ENCODE results near the gene FSD1.
"Not testable (repeated sequence)": the region's sequence is repeated elsewhere in the genome, so short reads cannot be mapped to it uniquely, and the experiment has no call there.

The FSD1 gene

GRCh38 chr19:4284176-4284958 lies 20.0 kb upstream of the FSD1 start:
- no peak for TF ChIP-seq PPARA (CRISPR knock-in tag; IDR thresholded peaks at IDR 0.05; ENCODE audit: borderline replicate concordance)
- no peak for TF ChIP-seq ZFP30 (CRISPR knock-in tag; IDR thresholded peaks at IDR 0.05)
- no peak for TF ChIP-seq ZNF8 (CRISPR knock-in tag; IDR thresholded peaks at IDR 0.05)
- TF ChIP-seq POU6F1 (CRISPR knock-in tag; IDR thresholded peaks at IDR 0.05; ENCODE audit: borderline replicate concordance, low read depth): no peak
- TF ChIP-seq ZC3H10 (CRISPR knock-in tag; IDR thresholded peaks at IDR 0.05): no peak
- TF ChIP-seq CREB5 (CRISPR knock-in tag; IDR thresholded peaks at IDR 0.05; ENCODE audit: low read depth): no peak
- no peak for TF ChIP-seq CSDC2 (CRISPR knock-in tag; IDR thresholded peaks at IDR 0.05)
- TF ChIP-seq GLIS3 (CRISPR knock-in tag; IDR thresholded peaks at IDR 0.05): no peak
- peak; percentile 73; the same call in 2 of the 3 replicates for ATAC-seq

- TF ChIP-seq ARNTL (CRISPR knock-in tag; IDR thresholded peaks at IDR 0.05; ENCODE audit: borderline replicate concordance, low read depth) (no peak), ISL1 (CRISPR knock-in tag; IDR thresholded peaks at IDR 0.05) (no peak), ZFP30 (CRISPR knock-in tag; IDR thresholded peaks at IDR 0.05) (no peak), PPARA (CRISPR knock-in tag; IDR thresholded peaks at IDR 0.05; ENCODE audit: borderline replicate concordance) (no peak), ZC3H10 (CRISPR knock-in tag; IDR thresholded peaks at IDR 0.05) (no peak), BACH2 (CRISPR knock-in tag; IDR thresholded peaks at IDR 0.05; ENCODE audit: borderline replicate concordance) (no peak), TCF4 (CRISPR knock-in tag; IDR thresholded peaks at IDR 0.05; ENCODE audit: borderline replicate concordance) (no peak), OSR1 (CRISPR knock-in tag; IDR thresholded peaks at IDR 0.05) (no peak), CSRNP3 (CRISPR knock-in tag; IDR thresholded peaks at IDR 0.05) (no peak), TSHZ2 (CRISPR knock-in tag; IDR thresholded peaks at IDR 0.05) (no peak), ZNF70 (CRISPR knock-in tag; IDR thresholded peaks at IDR 0.05) (no peak), SNAI2 (CRISPR knock-in tag; IDR thresholded peaks at IDR 0.05) (no peak), POU6F1 (CRISPR knock-in tag; IDR thresholded peaks at IDR 0.05; ENCODE audit: borderline replicate concordance, low read depth) (no peak), CSDC2 (CRISPR knock-in tag; IDR thresholded peaks at IDR 0.05) (no peak), CREB5 (CRISPR knock-in tag; IDR thresholded peaks at IDR 0.05; ENCODE audit: low read depth) (no peak), ZFP3 (CRISPR knock-in tag; IDR thresholded peaks at IDR 0.05) (no peak), ESRRG (CRISPR knock-in tag; IDR thresholded peaks at IDR 0.05) (no peak), GLIS3 (CRISPR knock-in tag; IDR thresholded peaks at IDR 0.05) (no peak)
- ATAC-seq: no peak
Measured at GRCh38 chr19:4284974-4285373, 19.4 kb upstream of the FSD1 start.

- not testable (repeated sequence) for ATAC-seq
Measured at GRCh38 chr19:4286141-4286540, 18.3 kb upstream of the FSD1 start.

All from SK-N-SH treated with all-trans-retinoic acid at 6 μM for 48 hours (cell line).